SK-N-SH (cell line): ENCODE results near the gene ZFYVE26. TPM values are rescaled to one million over a fixed set of nuclear protein-coding genes. Genes with fewer than 3 reads are reported as not detected.

Source experiments
- CTCF ChIA-PET: fragments of 300-600, 350-600 bp; formaldehyde crosslinking; extraction: SDS; loops from one replicate; lab custom pipeline; 2021; lab: Yijun Ruan, JAX
- POLR2A ChIA-PET: fragments of 350-600 bp; sonication (Branson Sonifier 250); formaldehyde crosslinking; extraction: SDS; loops from one replicate; lab custom pipeline; 2020; ENCODE audit warnings: antibody characterized with exemption, inconsistent platforms; lab: Yijun Ruan, JAX
- DNase-seq: peaks from one replicate; pipeline ENCODE4 v3.0.0; 2012
- H2AFZ ChIP-seq: fragments of 200-600 bp; sonication (generic); 2 replicates; pipeline ENCODE4 v1.8.1; 2016; ENCODE audit warnings: antibody characterized with exemption, mild to moderate bottlenecking, low read depth
- H3F3A ChIP-seq: fragments of 200-600 bp; sonication (generic); replicated peaks from 2 replicates; pipeline ENCODE3; 2016; ENCODE audit warnings: antibody characterized with exemption, mild to moderate bottlenecking; ENCODE audit not compliant: insufficient read depth
- H3K27ac ChIP-seq, 2 experiments: fragments of 200-500 bp in 1 of 2; fragments of 200-600 bp in 1 of 2; sonication (Bioruptor generic) in 1 of 2; sonication (generic), shearing (Covaris generic) in 1 of 2; 2 replicates each; pipeline versions ENCODE4 v1.5.1 to v1.6.1; 2014 to 2016; ENCODE audit warnings: low read depth in 2 of 2, inconsistent platforms in 1 of 2, low read length in 1 of 2, mild to moderate bottlenecking in 1 of 2, mixed read lengths in 1 of 2
- H3K27me3 ChIP-seq: fragments of 200-600 bp; sonication (generic), shearing (Covaris generic); 2 replicates; pipeline ENCODE4 v1.6.1; 2016; ENCODE audit warnings: mixed run types; ENCODE audit not compliant: insufficient read depth
- H3K36me3 ChIP-seq, 2 experiments: fragments of 200-500 bp in 1 of 2; fragments of 200-600 bp in 1 of 2; sonication (Bioruptor generic) in 1 of 2; sonication (generic) in 1 of 2; replicated peaks in 1 of 2; 2 replicates each; pipeline versions ENCODE3 to v1.5.1; 2014 to 2016; ENCODE audit warnings: low read length in 1 of 2, mild to moderate bottlenecking in 1 of 2; ENCODE audit not compliant: insufficient read depth in 2 of 2, control insufficient read depth in 1 of 2
- H3K4me1 ChIP-seq, 2 experiments: fragments of 200-500 bp in 1 of 2; fragments of 200-600 bp in 1 of 2; sonication (Bioruptor generic) in 1 of 2; sonication (generic), shearing (Covaris generic) in 1 of 2; 2 replicates each; pipeline versions ENCODE4 v1.5.1 to v1.6.1; 2014 to 2016; ENCODE audit warnings: low read depth in 1 of 2, low read length in 1 of 2, mixed run types in 1 of 2; ENCODE audit not compliant: insufficient read depth in 2 of 2, control insufficient read depth in 1 of 2
- H3K4me2 ChIP-seq: fragments of 200-600 bp; sonication (generic), shearing (Covaris generic); 2 replicates; pipeline ENCODE4 v1.6.1; 2017; ENCODE audit warnings: mixed run types
- H3K4me3 ChIP-seq, 2 experiments: fragments of 200-500 bp in 1 of 2; fragments of 200-600 bp in 1 of 2; sonication (Bioruptor generic) in 1 of 2; sonication (generic), shearing (Covaris generic) in 1 of 2; 2 replicates each; pipeline versions ENCODE4 v1.5.1 to v1.8.1; 2014 to 2016; ENCODE audit warnings: low read depth in 2 of 2, inconsistent platforms in 1 of 2, low read length in 1 of 2, mild to moderate bottlenecking in 1 of 2, mixed read lengths in 1 of 2, moderate library complexity in 1 of 2
- H3K79me2 ChIP-seq: fragments of 200-600 bp; sonication (generic); 2 replicates; pipeline ENCODE4 v1.8.1; 2017; ENCODE audit warnings: mild to moderate bottlenecking; ENCODE audit not compliant: insufficient read depth
- H3K9ac ChIP-seq: fragments of 200-600 bp; sonication (generic); 2 replicates; pipeline ENCODE4 v1.6.1; 2017; ENCODE audit warnings: mixed run types
- H3K9me2 ChIP-seq: fragments of 200-600 bp; sonication (generic); 2 replicates; pipeline ENCODE4 v1.6.1; 2017; ENCODE audit warnings: mixed run types
- H3K9me3 ChIP-seq: fragments of 200-600 bp; sonication (generic); 2 replicates; pipeline ENCODE4 v1.6.1; 2017; ENCODE audit warnings: mixed run types, mild to moderate bottlenecking, moderate library complexity
- H4K20me1 ChIP-seq: fragments of 200-600 bp; sonication (generic); 2 replicates; pipeline ENCODE4 v1.6.1; 2017; ENCODE audit warnings: mild to moderate bottlenecking, mixed run types; ENCODE audit not compliant: insufficient read depth
- CHD2 ChIP-seq: fragments of 150-350 bp; IDR thresholded peaks from 2 replicates; pipeline ENCODE4 v1.6.1; 2018; ENCODE audit warnings: low read length; ENCODE audit not compliant: partially characterized antibody
- CTCF ChIP-seq: fragments of 200-600 bp; sonication (generic); IDR thresholded peaks from 2 replicates; pipeline ENCODE4 v1.6.1; 2017; ENCODE audit warnings: antibody characterized with exemption, mild to moderate bottlenecking, moderate library complexity
- ELF1 ChIP-seq: IDR thresholded peaks from 2 replicates; pipeline ENCODE4 v1.4.0; 2012
- EP300 ChIP-seq, 2 experiments: IDR thresholded peaks; 2 replicates each; pipeline versions ENCODE4 v1.4.0 to v1.6.1; 2012; ENCODE audit warnings: borderline replicate concordance in 1 of 2, low read depth in 1 of 2, low read length in 1 of 2
- EZH2phosphoT487 ChIP-seq: fragments of 200-600 bp; sonication (generic); IDR thresholded peaks from 2 replicates; pipeline ENCODE4 v1.6.1; 2017; ENCODE audit warnings: low read depth, mixed run types, mild to moderate bottlenecking, antibody characterized with exemption, moderate library complexity, borderline replicate concordance
- FOXJ3 ChIP-seq: sonication (generic); formaldehyde crosslinking; IDR thresholded peaks from 2 replicates; pipeline ENCODE4 v1.5.1; 2020; ENCODE audit warnings: mild to moderate bottlenecking, missing genetic modification reagents
- FOXM1 ChIP-seq: IDR thresholded peaks from 2 replicates; pipeline ENCODE4 v1.4.0; 2012; ENCODE audit warnings: low read depth, mild to moderate bottlenecking
- GABPA ChIP-seq: IDR thresholded peaks from 2 replicates; pipeline ENCODE4 v1.4.0; 2012; ENCODE audit warnings: low read depth, mild to moderate bottlenecking
- GATA2 ChIP-seq: sonication (generic); formaldehyde crosslinking; IDR thresholded peaks from 2 replicates; pipeline ENCODE4 v1.5.0; 2020; ENCODE audit warnings: mild to moderate bottlenecking, missing genetic modification reagents
- MEF2A ChIP-seq: IDR thresholded peaks from 2 replicates; pipeline ENCODE4 v1.4.0; 2012; ENCODE audit warnings: low read depth, borderline replicate concordance
- NRF1 ChIP-seq: IDR thresholded peaks from 2 replicates; pipeline ENCODE4 v1.6.1; 2012; ENCODE audit warnings: low read depth, mild to moderate bottlenecking, low read length
- POLR2AphosphoS5 ChIP-seq: IDR thresholded peaks from 2 replicates; pipeline ENCODE4 v1.6.1; 2012; ENCODE audit warnings: low read depth, low read length
- RCOR1 ChIP-seq: fragments of 150-350 bp; IDR thresholded peaks from 2 replicates; pipeline ENCODE4 v1.6.1; 2017; ENCODE audit warnings: antibody characterized with exemption, low read length
- SIN3A ChIP-seq: IDR thresholded peaks from 2 replicates; pipeline ENCODE4 v1.6.1; 2012; ENCODE audit warnings: low read depth, mild to moderate bottlenecking, low read length, moderate library complexity, borderline replicate concordance
- SMC3 ChIP-seq: IDR thresholded peaks from 2 replicates; pipeline ENCODE4 v1.6.1; 2012; ENCODE audit warnings: low read depth, low read length, improper control_type of control experiment
- TCF12 ChIP-seq: IDR thresholded peaks from 2 replicates; pipeline ENCODE4 v1.4.0; 2012
- USF2 ChIP-seq: fragments of 150-350 bp; IDR thresholded peaks from 2 replicates; pipeline ENCODE4 v1.6.1; 2017; ENCODE audit warnings: antibody characterized with exemption, low read length, low read depth, borderline replicate concordance
- YY1 ChIP-seq: IDR thresholded peaks from 2 replicates; pipeline ENCODE4 v1.4.0; 2012; ENCODE audit warnings: low read depth, mild to moderate bottlenecking
- WGBS: methylation state at CpG from one replicate; pipeline ENCODE4 v1.1.6; 2017; ENCODE audit warnings: low lambda C conversion rate; 5-methylcytosine and 5-hydroxymethylcytosine counted together
- polyA plus RNA-seq, 3 experiments: library from polyadenylated mRNA; depleted of rRNA; stranded (reverse); fragments of >200 nt; gene quantifications; 2 replicates each; pipeline ENCODE4 v1.2.3, GENCODE V29; 2012
- TF ChIP-seq, protein P1 (sequence below): IDR thresholded peaks from 2 replicates; pipeline ENCODE4 v1.4.0; 2012; ENCODE audit warnings: low read depth

The ZFYVE26 gene
- polyA plus RNA-seq, 1 of the 3 experiments (the other 2 are of a cell fraction) = 5.6 TPM

- Histone ChIP-seq H3K9me3 (no peaks in the 10 kb centered on the region), H3K4me2 (no peak overlapping the region), H3K27ac (no peak overlapping the region), H3K9me2 (no peaks in the 10 kb centered on the region), H3K36me3 (no peaks in the 10 kb centered on the region), H4K20me1 (no peaks in the 10 kb centered on the region), H3K4me3 (no peak overlapping the region), H3K79me2 (no peaks in the 10 kb centered on the region), H3K9ac (no peak overlapping the region), H3K4me1 (peaks cover 0 to 8% of the 10 kb centered on the region in 2 experiments; a peak in 1 of 4 replicates), H3F3A (no peaks in the 10 kb centered on the region), H2AFZ (no peak overlapping the region), H3K27me3 (no peaks in the 10 kb centered on the region; the same call in 1 of the 2 replicates)
- DNase-seq = no peak
- TF ChIP-seq EZH2phosphoT487 = no peak
- TF ChIP-seq EP300 (IDR thresholded peaks at IDR 0.05; ENCODE audit: borderline replicate concordance in 1 of 2, low read depth in 1 of 2, low read length in 1 of 2) = no peak
- no peak for TF ChIP-seq FOXJ3
- TF ChIP-seq CTCF = no peak
- TF ChIP-seq SMC3 = no peak
- TF ChIP-seq YY1 = no peak
- TF ChIP-seq CHD2 = no peak
- TF ChIP-seq RCOR1 = no peak
- TF ChIP-seq GATA2 (CRISPR knock-in tag) = no peak
- TF ChIP-seq, protein P1, sequence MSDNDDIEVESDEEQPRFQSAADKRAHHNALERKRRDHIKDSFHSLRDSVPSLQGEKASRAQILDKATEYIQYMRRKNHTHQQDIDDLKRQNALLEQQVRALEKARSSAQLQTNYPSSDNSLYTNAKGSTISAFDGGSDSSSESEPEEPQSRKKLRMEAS = no peak
- TF ChIP-seq USF2 = no peak
- TF ChIP-seq TCF12 = no peak
- no peak for TF ChIP-seq POLR2AphosphoS5
- TF ChIP-seq SIN3A = no peak
- TF ChIP-seq MEF2A = no peak
- no peak for TF ChIP-seq ELF1
- TF ChIP-seq NRF1 = no peak
- no peak for TF ChIP-seq GABPA
- TF ChIP-seq FOXM1 = no peak
- WGBS = 46% methylated on average over 2 of the region's 2 CpGs
- CTCF ChIA-PET = interaction anchor here (1.0 to 2.4 kb wide), 2 partner anchors 14 to 194 kb away, joined by 3 to 8 read pairs; no protein-coding TSS in a partner anchor
- POLR2A ChIA-PET = no interaction called here
Observed at GRCh38 chr14:67718265-67718664, 98.1 kb downstream of the ZFYVE26 start.
